ENCODE results near the gene PCOLCE2. TPM values are rescaled to one million over a fixed set of nuclear protein-coding genes. Genes with fewer than 3 reads are reported as not detected.
"Not testable (repeated sequence)": the region's sequence is repeated elsewhere in the genome, so short reads cannot be mapped to it uniquely, and the experiment has no call there.

PCOLCE2 gene
- total RNA-seq, 2 experiments from 2014 or later = not detected

GRCh38 chr3:142896996-142897395, 8.1 kb upstream of the PCOLCE2 start:
- DNase-seq = no peak
- H3K4me1 Mint-ChIP-seq (ENCODE audit: low read depth) = no peaks in the 10 kb centered on the region
- no peaks in the 10 kb centered on the region for H3K36me3 Mint-ChIP-seq (ENCODE audit: low read depth)
- H3K4me3 Mint-ChIP-seq = no peak overlapping the region
- no peaks in the 10 kb centered on the region for H3K9me3 Mint-ChIP-seq (ENCODE audit: insufficient read depth)
- CTCF ChIA-PET = no interaction called here
- POLR2A ChIA-PET = no interaction called here
- no peak for ATAC-seq
- H3K27ac Mint-ChIP-seq = no peak overlapping the region
- peaks cover 18% of the 10 kb centered on the region for H3K27me3 Mint-ChIP-seq (ENCODE audit: low read depth)

- Mint-ChIP-seq H3K27me3 (ENCODE audit: low read depth) (peaks cover 20% of the 10 kb centered on the region), H3K9me3 (ENCODE audit: insufficient read depth) (no peaks in the 10 kb centered on the region), H3K36me3 (ENCODE audit: low read depth) (no peaks in the 10 kb centered on the region), H3K4me1 (ENCODE audit: low read depth) (no peaks in the 10 kb centered on the region), H3K4me3 (no peak overlapping the region), H3K27ac (no peak overlapping the region)
- ATAC-seq (no peak), DNase-seq (no peak)
- CTCF ChIA-PET = no interaction called here
- POLR2A ChIA-PET = no interaction called here
Measured at GRCh38 chr3:142896201-142896755, 7.4 kb upstream of the PCOLCE2 start.

- no peaks in the 10 kb centered on the region for H3K36me3 Mint-ChIP-seq (ENCODE audit: low read depth)
- CTCF ChIA-PET = no interaction called here
- ATAC-seq (no peak), DNase-seq (no peak)
- no peaks in the 10 kb centered on the region for H3K9me3 Mint-ChIP-seq (ENCODE audit: insufficient read depth)
- H3K27ac Mint-ChIP-seq = no peak overlapping the region
- no peak overlapping the region for H3K4me3 Mint-ChIP-seq
- POLR2A ChIA-PET = interaction anchor here (0.6 kb wide), 1 partner anchor 15 kb away, joined by 3 read pairs; no protein-coding TSS in a partner anchor
- peaks cover 23% of the 10 kb centered on the region for H3K27me3 Mint-ChIP-seq (ENCODE audit: low read depth)
- H3K4me1 Mint-ChIP-seq (ENCODE audit: low read depth) = peaks cover 2% of the 10 kb centered on the region
Measured at GRCh38 chr3:142894493-142894892, 5.6 kb upstream of the PCOLCE2 start.

GRCh38 chr3:142892714-142893113, 3.8 kb upstream of the PCOLCE2 start:
- Mint-ChIP-seq H3K9me3 (ENCODE audit: insufficient read depth) (no peaks in the 10 kb centered on the region), H3K27me3 (ENCODE audit: low read depth) (peaks cover 24% of the 10 kb centered on the region), H3K4me1 (ENCODE audit: low read depth) (peaks cover 10% of the 10 kb centered on the region), H3K36me3 (ENCODE audit: low read depth) (no peaks in the 10 kb centered on the region), H3K27ac (no peak overlapping the region), H3K4me3 (no peak overlapping the region)
- ATAC-seq (no peak), DNase-seq (no peak)
- POLR2A ChIA-PET = no interaction called here
- CTCF ChIA-PET = no interaction called here

- H3K27ac Mint-ChIP-seq = no peak overlapping the region
- ATAC-seq (no peak), DNase-seq (no peak)
- ChIA-PET POLR2A (no interaction called here), CTCF (no interaction called here)
- H3K4me3 Mint-ChIP-seq = no peak overlapping the region
- peaks cover 36% of the 10 kb centered on the region for H3K27me3 Mint-ChIP-seq (ENCODE audit: low read depth)
- H3K9me3 Mint-ChIP-seq (ENCODE audit: insufficient read depth) = no peaks in the 10 kb centered on the region
- peaks cover 10% of the 10 kb centered on the region for H3K4me1 Mint-ChIP-seq (ENCODE audit: low read depth)
- H3K36me3 Mint-ChIP-seq (ENCODE audit: low read depth) = no peaks in the 10 kb centered on the region
Measured at GRCh38 chr3:142890592-142890991, 1.7 kb upstream of the PCOLCE2 start.

- DNase-seq (no peak), ATAC-seq (peak; percentile 62)
- H3K4me1 Mint-ChIP-seq (ENCODE audit: low read depth) = peaks cover 10% of the 10 kb centered on the region
- no peak overlapping the region for H3K27ac Mint-ChIP-seq
- ChIA-PET POLR2A (no interaction called here), CTCF (interaction anchor here (0.7 kb wide), 1 partner anchor 61 kb away, joined by 3 read pairs; no protein-coding TSS in a partner anchor)
- H3K27me3 Mint-ChIP-seq (ENCODE audit: low read depth) = peaks cover 42% of the 10 kb centered on the region
- peak overlapping the region; percentile 34 for H3K4me3 Mint-ChIP-seq
- no peaks in the 10 kb centered on the region for H3K9me3 Mint-ChIP-seq (ENCODE audit: insufficient read depth)
- H3K36me3 Mint-ChIP-seq (ENCODE audit: low read depth) = no peaks in the 10 kb centered on the region
Measured at GRCh38 chr3:142889212-142890014, 530 bp upstream of the PCOLCE2 start.

GRCh38 chr3:142888099-142888480, 793 bp downstream of the PCOLCE2 start:
- Mint-ChIP-seq H3K4me1 (ENCODE audit: low read depth) (peaks cover 10% of the 10 kb centered on the region), H3K36me3 (ENCODE audit: low read depth) (no peaks in the 10 kb centered on the region), H3K9me3 (ENCODE audit: insufficient read depth) (no peaks in the 10 kb centered on the region), H3K4me3 (peak overlapping the region; percentile 17), H3K27ac (no peak overlapping the region), H3K27me3 (ENCODE audit: low read depth) (peaks cover 45% of the 10 kb centered on the region)
- ATAC-seq (peak; percentile 43), DNase-seq (no peak)
- POLR2A ChIA-PET = no interaction called here
- CTCF ChIA-PET = no interaction called here

- no peak overlapping the region for H3K4me3 Mint-ChIP-seq
- no peaks in the 10 kb centered on the region for H3K9me3 Mint-ChIP-seq (ENCODE audit: insufficient read depth)
- CTCF ChIA-PET = interaction anchor here (1.5 kb wide), 1 partner anchor 101 kb away, joined by 3 read pairs; no protein-coding TSS in a partner anchor
- no peak overlapping the region for H3K27ac Mint-ChIP-seq
- no peak for DNase-seq
- ATAC-seq = no peak
- H3K4me1 Mint-ChIP-seq (ENCODE audit: low read depth) = peaks cover 10% of the 10 kb centered on the region
- peaks cover 43% of the 10 kb centered on the region for H3K27me3 Mint-ChIP-seq (ENCODE audit: low read depth)
- no peaks in the 10 kb centered on the region for H3K36me3 Mint-ChIP-seq (ENCODE audit: low read depth)
- POLR2A ChIA-PET = interaction anchor here (0.7 kb wide), 1 partner anchor 76 kb away, joined by 3 read pairs; no protein-coding TSS in a partner anchor
Measured at GRCh38 chr3:142886940-142887339, 1.9 kb downstream of the PCOLCE2 start.

GRCh38 chr3:142886021-142886420, 2.9 kb downstream of the PCOLCE2 start:
- ATAC-seq (no peak), DNase-seq (no peak)
- CTCF ChIA-PET = interaction anchor here (1.5 kb wide), 1 partner anchor 101 kb away, joined by 3 read pairs; no protein-coding TSS in a partner anchor
- H3K27me3 Mint-ChIP-seq (ENCODE audit: low read depth) = peaks cover 43% of the 10 kb centered on the region
- POLR2A ChIA-PET = interaction anchor here (0.6 kb wide), 1 partner anchor 388 kb away, joined by 3 read pairs; no protein-coding TSS in a partner anchor
- H3K4me1 Mint-ChIP-seq (ENCODE audit: low read depth) = peaks cover 10% of the 10 kb centered on the region
- H3K36me3 Mint-ChIP-seq (ENCODE audit: low read depth) = no peaks in the 10 kb centered on the region
- H3K9me3 Mint-ChIP-seq (ENCODE audit: insufficient read depth) = no peaks in the 10 kb centered on the region
- no peak overlapping the region for H3K27ac Mint-ChIP-seq
- H3K4me3 Mint-ChIP-seq = no peak overlapping the region

- DNase-seq = no peak
- no peaks in the 10 kb centered on the region for H3K36me3 Mint-ChIP-seq (ENCODE audit: low read depth)
- ChIA-PET POLR2A (no interaction called here), CTCF (no interaction called here)
- peaks cover 45% of the 10 kb centered on the region for H3K27me3 Mint-ChIP-seq (ENCODE audit: low read depth)
- peaks cover 9% of the 10 kb centered on the region for H3K4me1 Mint-ChIP-seq (ENCODE audit: low read depth)
- H3K9me3 Mint-ChIP-seq (ENCODE audit: insufficient read depth) = no peaks in the 10 kb centered on the region
- H3K27ac Mint-ChIP-seq = no peak overlapping the region
- ATAC-seq = no peak
- no peak overlapping the region for H3K4me3 Mint-ChIP-seq
Measured at GRCh38 chr3:142884531-142884930, 4.4 kb downstream of the PCOLCE2 start.

GRCh38 chr3:142883534-142883933, 5.3 kb downstream of the PCOLCE2 start:
- peaks cover 42% of the 10 kb centered on the region for H3K27me3 Mint-ChIP-seq (ENCODE audit: low read depth)
- H3K4me3 Mint-ChIP-seq; DNase-seq; ATAC-seq; H3K36me3 Mint-ChIP-seq (ENCODE audit: low read depth); H3K4me1 Mint-ChIP-seq (ENCODE audit: low read depth); CTCF ChIA-PET; H3K27ac Mint-ChIP-seq; H3K9me3 Mint-ChIP-seq (ENCODE audit: insufficient read depth); POLR2A ChIA-PET: not testable (repeated sequence)

GRCh38 chr3:142881445-142882224, 7.2 kb downstream of the PCOLCE2 start:
- ChIA-PET CTCF (no interaction called here), POLR2A (no interaction called here)
- H3K4me3 Mint-ChIP-seq = no peak overlapping the region
- H3K36me3 Mint-ChIP-seq (ENCODE audit: low read depth) = no peaks in the 10 kb centered on the region
- no peak overlapping the region for H3K27ac Mint-ChIP-seq
- ATAC-seq (no peak), DNase-seq (no peak)
- peaks cover 40% of the 10 kb centered on the region for H3K27me3 Mint-ChIP-seq (ENCODE audit: low read depth)
- no peaks in the 10 kb centered on the region for H3K4me1 Mint-ChIP-seq (ENCODE audit: low read depth)
- no peaks in the 10 kb centered on the region for H3K9me3 Mint-ChIP-seq (ENCODE audit: insufficient read depth)
